ENCODE results near the gene TUBB4A.
"Not testable (repeated sequence)": the region's sequence is repeated elsewhere in the genome, so short reads cannot be mapped to it uniquely, and the experiment has no call there.

The TUBB4A gene

GRCh38 chr19:6501740-6502648 lies at the start of gene TUBB4A:
TSS of gene TUBB4A (minus strand) at chr19:6502309. CDS start at chr19:6502212, 97 bp downstream.
- DNase-seq (ENCODE audit: low spot score): no peak

DNA sequence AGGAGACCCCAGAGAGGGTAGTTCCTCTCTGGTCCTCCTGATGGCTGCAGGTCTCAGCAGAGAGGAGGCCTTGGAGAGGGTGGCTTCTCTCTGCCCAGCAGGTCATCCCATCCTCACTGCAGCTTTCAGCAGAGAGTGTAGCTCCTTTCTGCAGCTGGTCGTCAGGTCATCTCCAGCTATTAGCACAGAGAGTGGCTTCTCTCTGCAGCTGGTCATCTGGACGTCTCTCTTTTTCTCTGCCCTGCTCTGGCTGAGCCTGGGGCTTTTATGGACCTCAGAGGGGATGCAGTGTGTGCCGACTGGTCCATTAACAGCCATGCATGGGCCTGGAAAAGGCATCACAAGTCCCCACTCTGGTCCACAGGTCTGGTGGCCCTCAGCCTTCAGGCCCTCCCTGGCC lies 49.0 kb upstream of the TUBB4A start:
- DNase-seq (ENCODE audit: low spot score): no peak

GRCh38 chr19:6550679-6551078 lies 48.6 kb upstream of the TUBB4A start:
- not testable (repeated sequence) for DNase-seq (ENCODE audit: low spot score)

GRCh38 chr19:6543866-6544347 lies 41.8 kb upstream of the TUBB4A start:
- no peak for DNase-seq (ENCODE audit: low spot score)

DNA sequence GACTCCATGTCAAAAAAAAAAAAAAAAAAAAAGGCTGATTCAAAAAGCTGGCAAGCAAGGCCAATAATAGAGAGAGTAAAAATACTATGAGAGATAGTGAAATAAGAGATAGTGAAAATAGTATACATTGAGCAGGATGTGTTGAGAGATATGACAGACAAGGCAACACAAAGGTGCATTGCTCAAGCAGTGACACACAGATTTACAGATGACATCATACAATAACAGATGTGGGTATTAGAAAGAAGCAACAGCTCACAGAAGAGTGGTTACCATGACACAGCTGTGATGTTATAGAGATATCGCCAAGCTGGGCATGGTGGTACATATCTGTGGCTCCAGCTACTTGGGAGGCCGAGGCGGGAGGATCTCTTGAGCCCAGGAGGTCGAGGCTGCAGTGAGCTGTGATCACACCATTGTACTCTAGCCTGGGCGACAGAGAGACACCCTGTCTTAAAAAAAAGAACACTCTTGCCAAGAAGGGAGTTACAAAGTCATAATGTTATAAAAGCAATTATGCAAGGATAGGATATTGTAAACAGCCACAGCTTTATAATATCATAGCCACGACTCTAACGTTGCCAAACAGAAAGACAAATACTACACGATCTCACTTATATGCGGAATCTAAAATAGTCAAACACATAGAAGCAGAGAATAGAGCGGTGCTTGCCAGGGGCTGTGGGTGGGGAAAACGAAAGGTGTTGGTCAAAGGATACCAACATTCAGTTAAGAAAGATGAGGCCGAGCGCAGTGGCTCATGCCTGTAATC lies 39.0 kb upstream of the TUBB4A start:
- no peak for DNase-seq (ENCODE audit: low spot score)

- no peak for DNase-seq (ENCODE audit: low spot score)
Observed at GRCh38 chr19:6539514-6539913, 37.4 kb upstream of the TUBB4A start.

DNA sequence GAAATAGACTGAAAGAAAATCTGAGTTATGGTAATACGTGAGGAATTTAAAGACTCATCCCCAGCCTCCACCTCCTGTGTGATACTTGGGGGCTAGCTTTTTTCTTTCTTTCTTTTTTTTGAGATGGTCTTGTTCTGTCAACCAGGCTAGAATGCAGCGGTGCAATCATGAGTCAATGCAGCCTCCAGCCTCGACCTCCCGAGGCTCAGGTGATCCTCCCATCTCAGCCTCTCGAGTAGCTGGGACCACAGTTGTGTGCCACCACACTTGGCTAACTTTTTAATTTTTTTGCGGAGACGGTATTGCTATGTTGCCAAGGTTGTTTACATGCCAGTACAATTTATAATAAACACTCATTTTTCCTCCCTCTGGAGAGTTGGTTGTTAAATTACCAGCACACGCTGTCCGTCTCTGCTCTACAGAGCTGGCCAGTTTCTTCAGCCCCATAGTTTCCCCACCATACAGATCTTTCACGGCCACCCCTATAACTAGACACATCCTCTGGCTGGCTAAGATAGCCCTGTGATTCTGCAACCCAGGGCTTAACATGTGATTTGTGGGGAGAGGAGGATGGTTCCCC lies 33.5 kb upstream of the TUBB4A start:
- no peak for DNase-seq (ENCODE audit: low spot score)

DNA sequence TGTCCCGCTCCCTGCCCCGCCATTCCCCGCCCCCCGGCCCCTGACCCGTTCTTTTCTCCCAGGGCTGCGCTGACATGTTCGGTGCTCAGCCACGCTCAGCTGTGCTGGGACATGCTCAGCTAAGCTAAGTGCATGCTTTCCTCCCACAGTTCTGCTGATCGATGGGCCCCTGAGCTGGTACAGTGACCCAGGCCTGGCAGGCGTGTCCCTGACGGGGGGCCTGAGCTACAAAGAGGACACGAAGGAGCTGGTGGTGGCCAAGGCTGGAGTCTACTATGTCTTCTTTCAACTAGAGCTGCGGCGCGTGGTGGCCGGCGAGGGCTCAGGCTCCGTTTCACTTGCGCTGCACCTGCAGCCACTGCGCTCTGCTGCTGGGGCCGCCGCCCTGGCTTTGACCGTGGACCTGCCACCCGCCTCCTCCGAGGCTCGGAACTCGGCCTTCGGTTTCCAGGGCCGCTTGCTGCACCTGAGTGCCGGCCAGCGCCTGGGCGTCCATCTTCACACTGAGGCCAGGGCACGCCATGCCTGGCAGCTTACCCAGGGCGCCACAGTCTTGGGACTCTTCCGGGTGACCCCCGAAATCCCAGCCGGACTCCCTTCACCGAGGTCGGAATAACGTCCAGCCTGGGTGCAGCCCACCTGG lies 32.5 kb upstream of the TUBB4A start:
- DNase-seq (ENCODE audit: low spot score): no peak

DNA sequence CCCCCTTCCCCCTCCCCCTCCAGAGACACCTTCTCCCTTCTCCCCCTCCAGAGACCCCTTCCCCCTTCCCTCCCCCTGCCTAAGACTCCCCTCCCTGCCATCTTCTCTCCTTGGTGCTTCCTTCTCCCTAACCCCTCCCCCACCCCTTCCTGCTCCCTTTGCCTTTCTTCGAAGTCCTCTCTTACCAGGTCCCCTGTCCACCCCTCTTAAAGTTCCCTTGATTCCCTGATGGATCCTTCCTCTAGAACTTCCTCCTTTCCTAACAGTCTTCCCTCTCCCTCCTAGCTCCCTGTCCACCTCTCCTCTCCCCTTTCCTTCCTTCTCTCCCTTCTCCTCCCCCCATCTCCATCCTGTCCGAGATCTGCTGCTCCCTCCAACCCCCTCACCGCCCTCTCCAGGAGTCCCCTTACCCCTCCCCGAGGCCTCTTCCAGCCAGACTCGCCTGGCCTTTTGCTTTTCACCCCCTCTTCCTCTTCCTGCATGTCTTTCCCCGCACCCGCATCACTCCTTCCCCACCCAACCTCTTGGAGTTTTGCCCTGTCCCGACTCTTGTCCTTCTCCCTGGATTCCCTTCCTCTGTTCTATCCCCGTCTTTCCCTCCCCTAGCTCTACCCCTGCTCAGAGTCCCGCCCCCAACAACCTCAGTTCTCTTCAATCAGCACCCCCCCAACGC lies 31.8 kb upstream of the TUBB4A start:
- no peak for DNase-seq (ENCODE audit: low spot score)

GRCh38 chr19:6533000-6533328 lies 30.9 kb upstream of the TUBB4A start:
- no peak for DNase-seq (ENCODE audit: low spot score)

GRCh38 chr19:6532244-6532999 lies 30.3 kb upstream of the TUBB4A start:
- DNase-seq (ENCODE audit: low spot score): no peak

- no peak for DNase-seq (ENCODE audit: low spot score)
Observed at GRCh38 chr19:6531956-6532243, 29.8 kb upstream of the TUBB4A start.

DNA sequence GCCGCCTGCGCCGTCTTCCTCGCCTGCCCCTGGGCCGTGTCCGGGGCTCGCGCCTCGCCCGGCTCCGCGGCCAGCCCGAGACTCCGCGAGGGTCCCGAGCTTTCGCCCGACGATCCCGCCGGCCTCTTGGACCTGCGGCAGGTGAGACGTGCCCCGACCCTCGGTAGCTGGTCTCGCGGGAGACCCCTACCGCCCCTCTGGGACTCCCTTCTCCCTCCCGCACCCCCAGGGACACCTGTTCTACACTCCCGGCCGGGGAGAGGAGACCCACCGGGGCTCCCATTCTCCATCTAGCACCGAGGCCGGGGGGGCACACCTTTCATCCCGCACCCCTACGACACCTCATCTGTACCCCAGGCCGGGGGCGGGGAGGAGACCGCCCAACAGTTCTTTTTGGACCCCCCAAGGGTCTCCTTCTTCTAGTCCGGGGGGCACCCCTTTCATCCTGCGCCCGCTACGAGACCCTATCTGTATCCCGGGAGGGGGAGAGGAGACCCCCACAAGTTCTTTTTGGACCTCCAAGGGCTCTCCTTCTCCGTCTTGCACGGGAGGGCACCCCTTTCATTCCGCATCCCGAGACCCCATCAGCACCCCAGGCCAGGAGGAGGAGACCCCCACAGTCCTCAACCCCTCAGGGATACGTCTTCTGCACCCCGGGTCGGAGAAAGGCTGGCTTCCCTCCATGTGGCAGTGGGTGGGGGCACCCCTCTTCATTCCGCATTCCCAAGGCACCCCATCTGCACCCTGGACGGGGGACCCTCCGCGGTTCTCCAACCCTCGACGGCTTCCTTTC lies 29.2 kb upstream of the TUBB4A start:
- DNase-seq (ENCODE audit: low spot score): no peak

GRCh38 chr19:6530386-6531162 lies 28.5 kb upstream of the TUBB4A start, which contains the start of gene TNFSF9:
TSS of gene TNFSF9 (plus strand) at chr19:6531026. CDS start at chr19:6531037, 11 bp downstream.
- DNase-seq (ENCODE audit: low spot score): peak; percentile 64

DNA sequence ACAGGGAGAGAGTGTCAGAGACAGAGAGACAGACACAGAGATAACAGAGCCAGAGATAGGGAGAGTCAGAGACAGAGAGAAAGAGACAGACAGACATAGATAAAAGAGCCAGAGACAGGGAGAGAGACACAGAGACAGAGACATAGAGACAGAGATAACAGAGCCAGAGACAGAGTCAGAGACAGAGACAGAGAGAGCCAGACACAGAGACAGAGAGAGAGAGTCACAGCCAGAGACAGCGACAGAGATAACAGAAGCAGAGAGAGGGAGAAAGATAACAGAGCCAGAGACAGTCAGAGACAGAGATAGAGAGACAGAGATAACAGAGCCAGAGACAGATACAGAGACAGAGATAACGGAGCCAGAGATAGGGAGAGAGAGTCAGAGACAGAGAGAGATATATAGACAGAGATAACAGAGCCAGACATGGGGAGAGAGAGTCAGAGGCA lies 27.9 kb upstream of the TUBB4A start:
- DNase-seq (ENCODE audit: low spot score): no peak

- no peak for DNase-seq (ENCODE audit: low spot score)
Observed at GRCh38 chr19:6529351-6529750, 27.2 kb upstream of the TUBB4A start.

DNA sequence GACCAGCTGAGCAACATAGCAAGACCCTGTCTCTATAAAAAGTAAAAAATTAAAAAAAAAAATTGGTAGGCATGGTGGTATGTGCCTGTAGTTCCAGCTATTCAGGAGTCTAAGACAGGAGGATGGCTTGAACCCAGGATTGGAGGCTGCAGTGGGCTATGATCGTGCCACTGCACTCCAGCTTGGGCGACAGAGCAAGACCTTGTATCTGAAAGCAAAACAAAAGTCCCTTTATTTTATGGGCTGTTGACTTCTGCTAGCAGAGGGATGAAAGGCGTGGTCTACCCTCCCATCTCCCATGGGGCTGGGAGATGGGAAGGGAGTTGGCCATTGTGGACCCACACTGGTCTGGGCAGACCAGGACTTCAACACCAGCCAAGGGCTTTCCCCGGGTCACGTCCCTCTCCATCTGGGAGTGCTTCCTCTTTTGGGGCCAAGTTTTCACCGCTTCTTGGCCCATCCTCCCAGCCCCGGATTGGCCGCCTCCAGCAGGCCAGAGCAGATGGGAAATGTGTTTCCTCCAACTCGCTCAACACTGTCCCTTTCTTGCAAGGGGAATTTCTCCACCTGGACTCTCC lies 26.5 kb upstream of the TUBB4A start:
- no peak for DNase-seq (ENCODE audit: low spot score)

DNA sequence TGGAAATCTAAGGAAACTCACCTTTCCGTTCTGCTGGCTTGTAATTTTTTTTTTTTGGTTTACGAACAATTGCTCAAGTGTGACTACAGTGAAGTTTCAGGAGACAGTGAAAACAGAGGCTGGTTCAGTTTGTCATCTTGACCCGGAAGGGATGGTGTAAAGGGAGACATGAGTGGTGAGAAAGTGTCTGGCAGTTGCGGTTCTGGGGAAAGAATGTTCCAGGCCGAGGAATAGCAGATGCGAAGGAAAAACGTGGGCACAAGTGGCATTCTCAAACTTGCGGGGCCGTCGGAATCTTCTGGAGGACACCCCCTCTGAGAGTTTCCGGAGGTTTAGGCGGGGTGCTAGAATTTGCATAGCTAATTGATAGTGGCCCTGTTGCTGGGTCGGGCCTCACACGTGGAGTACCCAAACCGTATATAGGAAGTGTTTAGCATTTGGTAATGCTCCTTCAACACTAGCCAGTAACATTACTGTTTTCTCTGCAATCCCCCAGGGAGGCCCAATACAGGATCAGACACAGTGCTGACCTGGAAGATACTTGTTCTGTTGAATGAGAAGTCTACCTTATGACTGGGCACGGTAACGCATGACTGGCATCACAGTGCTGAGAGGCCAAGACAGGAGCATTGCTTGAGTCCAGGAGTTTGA lies 25.9 kb upstream of the TUBB4A start:
- DNase-seq (ENCODE audit: low spot score): no peak
